ENCODE data around the gene PARP15.

PARP15 gene

DNA sequence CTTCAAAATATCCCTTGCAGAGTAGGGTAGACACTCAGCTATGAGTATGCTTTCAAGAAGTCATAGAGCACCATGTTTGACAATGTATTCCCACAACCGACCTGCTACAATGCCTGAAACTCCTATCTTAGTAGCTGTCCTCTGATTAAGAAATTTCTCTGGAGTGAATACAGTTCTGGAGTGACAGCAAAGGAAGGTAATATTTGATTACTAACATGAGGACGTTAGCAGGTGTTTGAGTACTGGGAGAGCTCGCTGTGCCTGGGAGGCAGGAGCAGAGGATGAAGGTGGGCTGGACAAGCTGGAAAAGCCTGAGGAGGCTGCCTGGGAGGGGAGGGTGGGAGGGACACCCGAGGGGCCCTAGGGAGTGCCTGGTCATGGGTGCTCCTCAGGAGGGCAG is 42.9 kb downstream of the PARP15 start:
- TF ChIP-seq CEBPB (IDR thresholded peaks at IDR 0.05) (no peak), NFIC (IDR thresholded peaks at IDR 0.05) (no peak), TCF12 (IDR thresholded peaks at IDR 0.05; ENCODE audit: low read depth) (no peak), ZBTB7A (IDR thresholded peaks at IDR 0.05; ENCODE audit: low read depth) (no peak), EP300 (IDR thresholded peaks at IDR 0.05; ENCODE audit: borderline replicate concordance) (no peak)
- TF ChIP-seq, protein P1, sequence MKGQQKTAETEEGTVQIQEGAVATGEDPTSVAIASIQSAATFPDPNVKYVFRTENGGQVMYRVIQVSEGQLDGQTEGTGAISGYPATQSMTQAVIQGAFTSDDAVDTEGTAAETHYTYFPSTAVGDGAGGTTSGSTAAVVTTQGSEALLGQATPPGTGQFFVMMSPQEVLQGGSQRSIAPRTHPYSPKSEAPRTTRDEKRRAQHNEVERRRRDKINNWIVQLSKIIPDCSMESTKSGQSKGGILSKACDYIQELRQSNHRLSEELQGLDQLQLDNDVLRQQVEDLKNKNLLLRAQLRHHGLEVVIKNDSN (IDR thresholded peaks at IDR 0.05), result no peak

DNA sequence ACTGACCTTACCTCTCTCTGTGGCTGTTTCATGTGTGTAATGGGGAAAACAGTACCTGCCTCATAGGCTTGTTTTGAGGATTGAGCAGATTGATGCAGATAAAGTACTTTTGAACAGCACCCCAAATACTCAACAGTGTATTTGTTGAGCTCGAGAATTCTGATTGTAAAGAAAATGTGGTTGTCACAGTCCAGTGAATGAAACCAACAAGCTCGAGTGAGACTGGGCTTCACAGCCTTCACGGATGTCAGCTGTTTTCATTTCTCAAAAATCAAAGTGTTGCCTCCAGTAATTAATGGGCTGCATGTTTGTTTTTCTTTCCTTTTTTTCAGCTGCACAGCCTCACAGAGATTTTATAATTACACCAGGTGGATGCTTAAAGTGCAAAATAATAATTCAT is 43.7 kb downstream of the PARP15 start:
- TF ChIP-seq TAF1 (IDR thresholded peaks at IDR 0.05; ENCODE audit: low read depth) (no peak), EP300 (IDR thresholded peaks at IDR 0.05; ENCODE audit: borderline replicate concordance) (no peak), CEBPB (IDR thresholded peaks at IDR 0.05) (no peak), TCF12 (IDR thresholded peaks at IDR 0.05; ENCODE audit: low read depth) (no peak), YY1 (IDR thresholded peaks at IDR 0.05; ENCODE audit: low read depth) (no peak), TEAD4 (IDR thresholded peaks at IDR 0.05) (no peak), FOXM1 (IDR thresholded peaks at IDR 0.05; ENCODE audit: borderline replicate concordance, low read depth) (no peak), RAD21 (IDR thresholded peaks at IDR 0.05; ENCODE audit: low read depth) (no peak), NFIC (IDR thresholded peaks at IDR 0.05) (no peak), EGR1 (IDR thresholded peaks at IDR 0.05) (no peak), ZBTB7A (IDR thresholded peaks at IDR 0.05; ENCODE audit: low read depth) (no peak), CREB1 (IDR thresholded peaks at IDR 0.05; ENCODE audit: low read depth) (no peak)
- TF ChIP-seq, protein P2, sequence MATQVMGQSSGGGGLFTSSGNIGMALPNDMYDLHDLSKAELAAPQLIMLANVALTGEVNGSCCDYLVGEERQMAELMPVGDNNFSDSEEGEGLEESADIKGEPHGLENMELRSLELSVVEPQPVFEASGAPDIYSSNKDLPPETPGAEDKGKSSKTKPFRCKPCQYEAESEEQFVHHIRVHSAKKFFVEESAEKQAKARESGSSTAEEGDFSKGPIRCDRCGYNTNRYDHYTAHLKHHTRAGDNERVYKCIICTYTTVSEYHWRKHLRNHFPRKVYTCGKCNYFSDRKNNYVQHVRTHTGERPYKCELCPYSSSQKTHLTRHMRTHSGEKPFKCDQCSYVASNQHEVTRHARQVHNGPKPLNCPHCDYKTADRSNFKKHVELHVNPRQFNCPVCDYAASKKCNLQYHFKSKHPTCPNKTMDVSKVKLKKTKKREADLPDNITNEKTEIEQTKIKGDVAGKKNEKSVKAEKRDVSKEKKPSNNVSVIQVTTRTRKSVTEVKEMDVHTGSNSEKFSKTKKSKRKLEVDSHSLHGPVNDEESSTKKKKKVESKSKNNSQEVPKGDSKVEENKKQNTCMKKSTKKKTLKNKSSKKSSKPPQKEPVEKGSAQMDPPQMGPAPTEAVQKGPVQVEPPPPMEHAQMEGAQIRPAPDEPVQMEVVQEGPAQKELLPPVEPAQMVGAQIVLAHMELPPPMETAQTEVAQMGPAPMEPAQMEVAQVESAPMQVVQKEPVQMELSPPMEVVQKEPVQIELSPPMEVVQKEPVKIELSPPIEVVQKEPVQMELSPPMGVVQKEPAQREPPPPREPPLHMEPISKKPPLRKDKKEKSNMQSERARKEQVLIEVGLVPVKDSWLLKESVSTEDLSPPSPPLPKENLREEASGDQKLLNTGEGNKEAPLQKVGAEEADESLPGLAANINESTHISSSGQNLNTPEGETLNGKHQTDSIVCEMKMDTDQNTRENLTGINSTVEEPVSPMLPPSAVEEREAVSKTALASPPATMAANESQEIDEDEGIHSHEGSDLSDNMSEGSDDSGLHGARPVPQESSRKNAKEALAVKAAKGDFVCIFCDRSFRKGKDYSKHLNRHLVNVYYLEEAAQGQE (IDR thresholded peaks at IDR 0.05; ENCODE audit: low read depth), result no peak
- TF ChIP-seq, protein P3, sequence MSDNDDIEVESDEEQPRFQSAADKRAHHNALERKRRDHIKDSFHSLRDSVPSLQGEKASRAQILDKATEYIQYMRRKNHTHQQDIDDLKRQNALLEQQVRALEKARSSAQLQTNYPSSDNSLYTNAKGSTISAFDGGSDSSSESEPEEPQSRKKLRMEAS (IDR thresholded peaks at IDR 0.05), result no peak
- TF ChIP-seq, protein P1 (IDR thresholded peaks at IDR 0.05), result no peak

DNA sequence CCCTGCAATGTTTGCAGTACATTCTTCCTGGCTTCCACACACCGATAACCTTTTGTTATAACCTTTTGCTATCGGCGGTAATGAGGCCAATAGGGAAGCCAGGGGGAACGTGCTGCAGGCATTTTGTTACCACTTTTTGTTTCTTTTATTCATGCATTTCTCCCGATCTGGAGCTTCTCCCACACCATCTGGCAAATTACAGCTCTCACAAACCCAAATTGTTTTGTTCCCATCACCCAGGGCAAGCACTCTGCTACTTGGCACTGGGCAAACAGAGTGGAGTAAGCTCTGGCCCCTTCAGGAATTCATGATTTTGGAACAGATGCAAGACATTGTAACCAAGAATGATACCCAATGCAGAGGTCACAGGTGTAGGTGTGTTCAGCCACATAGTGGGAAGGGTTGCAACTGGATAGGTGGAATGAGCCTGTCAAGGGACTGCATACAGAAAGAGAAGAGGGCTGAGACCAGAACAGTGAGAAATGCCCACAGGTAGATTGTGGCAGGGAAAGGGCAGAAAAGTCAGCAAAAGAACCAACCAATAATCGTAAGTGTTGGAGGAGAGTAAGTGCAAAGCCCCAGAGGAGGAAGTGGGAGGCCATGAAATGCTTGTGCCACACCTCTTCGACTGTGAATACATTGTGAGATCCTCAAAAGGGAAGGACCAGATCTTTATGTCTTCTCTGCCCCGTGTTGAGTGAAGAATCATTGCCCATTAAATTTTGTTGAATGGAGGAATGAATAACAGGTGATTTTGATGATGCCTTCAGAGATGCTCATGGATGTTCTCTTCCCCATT is 45.8 kb downstream of the PARP15 start:
- TF ChIP-seq CEBPB (IDR thresholded peaks at IDR 0.05) (no peak), YY1 (IDR thresholded peaks at IDR 0.05; ENCODE audit: low read depth) (no peak), EGR1 (IDR thresholded peaks at IDR 0.05) (no peak), TEAD4 (IDR thresholded peaks at IDR 0.05) (no peak), TCF12 (IDR thresholded peaks at IDR 0.05; ENCODE audit: low read depth) (no peak), ZBTB7A (IDR thresholded peaks at IDR 0.05; ENCODE audit: low read depth) (no peak), TAF1 (IDR thresholded peaks at IDR 0.05; ENCODE audit: low read depth) (no peak)
- TF ChIP-seq, protein P3 (IDR thresholded peaks at IDR 0.05), result no peak
- TF ChIP-seq, protein P2 (IDR thresholded peaks at IDR 0.05; ENCODE audit: low read depth), result no peak

DNA sequence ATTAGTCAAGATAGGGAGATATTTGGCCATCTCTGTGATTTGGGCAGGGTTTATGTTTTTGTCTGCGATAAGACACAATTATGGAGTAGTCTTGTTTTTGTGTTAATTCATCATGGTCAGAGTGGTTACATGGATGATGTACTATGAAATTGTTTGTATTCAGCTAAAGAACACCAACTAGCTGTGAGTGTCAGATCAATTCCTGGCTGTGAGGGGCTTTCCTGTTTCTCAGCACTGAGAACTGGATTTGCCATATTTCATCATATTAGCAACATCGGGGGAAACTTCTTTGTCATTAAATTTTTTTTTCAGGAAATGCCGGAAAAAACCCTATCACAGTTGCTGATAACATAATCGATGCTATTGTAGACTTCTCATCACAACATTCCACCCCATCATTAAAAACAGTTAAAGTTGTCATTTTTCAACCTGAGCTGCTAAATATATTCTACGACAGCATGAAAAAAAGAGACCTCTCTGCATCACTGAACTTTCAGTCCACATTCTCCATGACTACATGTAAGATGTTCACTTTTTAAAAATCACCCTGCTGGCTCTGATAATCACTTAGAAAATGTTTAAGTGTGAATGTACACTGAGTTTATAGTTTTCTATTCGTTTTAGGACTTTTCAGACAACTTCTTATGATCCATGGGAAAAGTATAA is 49.2 kb downstream of the PARP15 start:
- no peak for TF ChIP-seq CEBPB (IDR thresholded peaks at IDR 0.05)
- TF ChIP-seq, protein P3 (IDR thresholded peaks at IDR 0.05), result no peak
- TF ChIP-seq, protein P1 (IDR thresholded peaks at IDR 0.05), result no peak
- no peak for TF ChIP-seq ZBTB7A (IDR thresholded peaks at IDR 0.05; ENCODE audit: low read depth)
- TF ChIP-seq YY1 (IDR thresholded peaks at IDR 0.05; ENCODE audit: low read depth), result no peak
- no peak for TF ChIP-seq TAF1 (IDR thresholded peaks at IDR 0.05; ENCODE audit: low read depth)
- TF ChIP-seq RAD21 (IDR thresholded peaks at IDR 0.05; ENCODE audit: low read depth), result no peak

DNA sequence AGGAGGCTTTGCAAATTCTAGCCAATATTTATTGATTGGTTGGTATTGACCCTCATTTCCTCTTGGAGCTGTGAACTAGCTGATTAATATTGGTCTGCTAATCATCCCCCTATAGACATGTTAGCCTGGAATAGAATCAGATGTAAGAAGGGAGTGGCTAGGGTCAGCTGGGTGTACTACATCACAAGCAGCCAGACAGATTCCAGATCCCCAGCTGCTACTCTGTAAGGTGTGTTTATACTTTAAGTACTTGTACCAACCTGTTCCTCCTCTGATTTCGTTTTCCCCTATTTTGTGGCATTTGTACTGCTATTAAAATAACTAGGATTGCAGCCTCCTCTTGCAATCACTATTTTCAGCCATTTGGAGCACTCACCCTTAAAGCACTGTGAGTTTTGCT is 49.9 kb downstream of the PARP15 start:
- no peak for TF ChIP-seq TCF12 (IDR thresholded peaks at IDR 0.05; ENCODE audit: low read depth)

All from Ishikawa (cell line).